ENCODE data around the gene PRADC1. TPM values are rescaled to one million over a fixed set of nuclear protein-coding genes. Genes with fewer than 3 reads are reported as not detected.

The PRADC1 gene
- total RNA-seq (2013) = 15.6 TPM
- polyA plus RNA-seq (10 to 100 TPM in 2 of 3 donors, 1 to 10 TPM in 1; 9.0 to 49.2 (median 33.3) TPM), polyA minus RNA-seq (6.4 and 15.0 TPM in 2 replicates), total RNA-seq (0.67 to 5.7 (median 3.7) reads per million in 11 experiments)

- Mint-ChIP-seq H3K27me3 (ENCODE audit: low read depth in 3 of 3) (peaks cover 0 to 1% (median 0%) of the 10 kb centered on the region in 3 donors), H3K4me3 (peak within 1 kb of the TSS; percentile 89 to 95), H3K9me3 (no peaks in the 10 kb centered on the region), H3K36me3 (peaks cover 16 to 27% of the 10 kb centered on the region in 2 donors), H3K27ac (peak within 1 kb of the TSS; percentile 83 to 94 (median 94)), H3K4me1 (peaks cover 26% of the 10 kb centered on the region)
- intact Hi-C loops (cut with micrococcal nuclease) = loop anchor here (1.0 to 10.0 kb wide), 4 partner anchors 151 to 504 kb away; partner anchors contain the start of genes SFXN5 (in 2 of the 2), ALMS1 (in 1 of the 2) and TPRKB (in 1 of the 2)
- 0% methylated on average over 60 of the region's 67 CpGs for WGBS (ENCODE audit: insufficient coverage)
- no peaks in the 10 kb centered on the region for H3K9me3 ChIP-seq (replicated peaks in 1 of 2; ENCODE audit: control insufficient read depth in 1 of 2, insufficient read depth in 1 of 2, low read length in 2 of 2)
- H3K79me2 ChIP-seq (ENCODE audit: insufficient read depth, low read length) = peaks cover 42% of the 10 kb centered on the region
- peaks cover 24 to 35% of the 10 kb centered on the region in 2 donors for H3K4me1 ChIP-seq (ENCODE audit: control insufficient read depth in 1 of 2, insufficient read depth in 2 of 2, low read length in 2 of 2)
- DNase-seq = peak; percentile 97 to 99 (median 98)
- H3K4me3 ChIP-seq (replicated peaks in 1 of 3; ENCODE audit: low read depth in 2 of 3, low read length in 3 of 3) = peak within 1 kb of the TSS; percentile 66 to 84 (median 76)
- no peaks in the 10 kb centered on the region for H3K27me3 ChIP-seq (ENCODE audit: control insufficient read depth in 2 of 2, insufficient read depth in 2 of 2, low read length in 2 of 2)
- H3K36me3 ChIP-seq (replicated peaks in 1 of 2; ENCODE audit: control insufficient read depth in 1 of 2, insufficient read depth in 2 of 2, low read length in 2 of 2) = peaks cover 4 to 31% of the 10 kb centered on the region in 2 donors
- TF ChIP-seq CTCF (IDR thresholded peaks at IDR 0.05) = no peak
- H3K9ac ChIP-seq (ENCODE audit: insufficient read depth, low read length, poor library complexity, severe bottlenecking) = peak within 1 kb of the TSS; percentile 88
- peak within 1 kb of the TSS; percentile 84 for H3K4me2 ChIP-seq (replicated peaks; ENCODE audit: extremely low read depth, low read length, poor library complexity, severe bottlenecking)
- peaks cover 37% of the 10 kb centered on the region for H4K20me1 ChIP-seq (ENCODE audit: insufficient read depth, low read length)
- peak within 1 kb of the TSS; percentile 73 to 87 for H3K27ac ChIP-seq (ENCODE audit: low read depth in 1 of 2, low read length in 2 of 2)
- H2AFZ ChIP-seq (ENCODE audit: insufficient read depth, low read depth, low read length, poor library complexity, severe bottlenecking) = peak within 1 kb of the TSS; percentile 91
These were observed at the start of gene PRADC1 for GRCh38 chr2:73233154-73233931. PRADC1 (minus strand) TSS chr2:73233239; CDS start chr2:73233160, 79 bp downstream.

- no peak overlapping the region for H3K4me2 ChIP-seq (replicated peaks; ENCODE audit: extremely low read depth, low read length, poor library complexity, severe bottlenecking)
- H3K4me3 Mint-ChIP-seq = no peak overlapping the region
These were observed 48.2 kb upstream of the PRADC1 start for GRCh38 chr2:73281244-73281643.

More at GRCh38 chr2:73281244-73281643, 48.2 kb upstream of the PRADC1 start:
- Histone ChIP-seq H3K27me3 (ENCODE audit: control insufficient read depth in 2 of 2, insufficient read depth in 2 of 2, low read length in 2 of 2) (no peaks in the 10 kb centered on the region), H3K9ac (ENCODE audit: insufficient read depth, low read length, poor library complexity, severe bottlenecking) (no peak overlapping the region), H3K4me1 (ENCODE audit: control insufficient read depth in 1 of 2, insufficient read depth in 2 of 2, low read length in 2 of 2) (peaks cover 27 to 32% of the 10 kb centered on the region in 2 donors), H2AFZ (ENCODE audit: insufficient read depth, low read depth, low read length, poor library complexity, severe bottlenecking) (no peak overlapping the region), H3K36me3 (replicated peaks in 1 of 2; ENCODE audit: control insufficient read depth in 1 of 2, insufficient read depth in 2 of 2, low read length in 2 of 2) (peaks cover 0 to 6% of the 10 kb centered on the region in 2 donors), H4K20me1 (ENCODE audit: insufficient read depth, low read length) (peaks cover 50% of the 10 kb centered on the region), H3K9me3 (replicated peaks in 1 of 2; ENCODE audit: control insufficient read depth in 1 of 2, insufficient read depth in 1 of 2, low read length in 2 of 2) (no peaks in the 10 kb centered on the region), H3K27ac (ENCODE audit: low read depth in 1 of 2, low read length in 2 of 2) (no peak overlapping the region), H3K4me3 (replicated peaks in 1 of 3; ENCODE audit: low read depth in 2 of 3, low read length in 3 of 3) (no peak overlapping the region), H3K79me2 (ENCODE audit: insufficient read depth, low read length) (peaks cover 35% of the 10 kb centered on the region)
- intact Hi-C loops (cut with micrococcal nuclease) = no loop called here
- H3K9me3 Mint-ChIP-seq = peaks cover 0 to 1% (median 0%) of the 10 kb centered on the region in 7 donors
- no peak for DNase-seq
- H3K27me3 Mint-ChIP-seq (ENCODE audit: low read depth in 3 of 3) = no peaks in the 10 kb centered on the region
- H3K36me3 Mint-ChIP-seq = peaks cover 11 to 15% of the 10 kb centered on the region in 2 donors
- peaks cover 30% of the 10 kb centered on the region for H3K4me1 Mint-ChIP-seq
- TF ChIP-seq CTCF (IDR thresholded peaks at IDR 0.05) = no peak
- H3K27ac Mint-ChIP-seq = no peak overlapping the region

All from CD14-positive monocyte (primary cell).